A549 treated with ZK216348 at 1 μM for 4 hours (cell line): ENCODE measurements around the gene CDKL2. TPM values are rescaled to one million over a fixed set of nuclear protein-coding genes. Genes with fewer than 3 reads are reported as not detected.

ENCODE experiments used
- total RNA-seq: library from RNA; stranded (reverse); fragments of 200-300 nt; extraction: Qiagen RNA extraction; gene quantifications from 5 replicates; pipeline ENCODE4 v1.2.3, GENCODE V29; 2022; ENCODE audit warnings: low read depth

CDKL2 gene
- total RNA-seq = 0.36 to 0.79 TPM (median 0.70 TPM) in 5 replicates

DNA sequence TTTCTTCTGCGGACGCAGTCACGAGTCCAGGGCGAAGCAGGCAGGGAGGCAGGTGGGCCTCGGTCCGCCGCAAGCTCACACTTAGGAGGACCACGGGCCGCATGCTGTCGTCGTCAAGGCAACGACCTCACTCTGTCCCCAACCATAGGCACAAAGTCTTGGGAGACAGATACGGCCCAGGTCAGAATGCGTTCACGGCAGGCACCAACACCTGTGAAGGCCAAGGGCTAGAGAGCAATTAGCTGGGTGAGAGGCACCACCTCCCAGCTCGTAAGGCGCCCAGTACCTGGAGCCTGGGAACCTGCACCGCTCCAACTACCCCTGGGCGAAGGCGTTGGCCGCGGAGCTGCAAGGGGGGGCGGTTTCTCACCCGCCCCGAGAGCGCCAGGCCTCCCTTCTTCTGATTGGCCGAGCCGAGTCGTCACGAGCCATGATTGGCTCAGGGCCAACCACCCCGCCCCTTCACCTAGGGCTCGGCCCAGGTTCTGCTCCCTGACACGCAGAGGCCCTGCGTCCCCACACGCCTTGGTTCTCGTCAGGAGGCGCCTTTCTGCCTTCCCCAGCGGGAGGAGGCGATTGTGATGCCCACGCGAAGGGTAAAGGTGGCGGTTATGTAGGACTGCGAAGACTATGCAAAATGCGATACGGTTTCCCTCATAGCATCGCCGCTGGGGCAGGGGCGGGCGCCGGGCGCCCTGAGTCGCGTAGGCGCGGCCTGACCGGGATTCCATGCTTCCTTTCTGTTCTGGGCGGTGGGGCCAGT is at the start of gene CDKL2:
CDKL2 (minus strand) TSS at position 355 of the 763 bp plus-strand sequence. CDS start 4,540 bp downstream, outside the sequence.

GRCh38 chr4:75673027-75673958 is 43.0 kb upstream of the CDKL2 start, which contains the start of gene G3BP2:
Gene G3BP2, minus strand, starts transcription at chr4:75673411. Its CDS starts 11,386 bp downstream, at chr4:75662025.

DNA sequence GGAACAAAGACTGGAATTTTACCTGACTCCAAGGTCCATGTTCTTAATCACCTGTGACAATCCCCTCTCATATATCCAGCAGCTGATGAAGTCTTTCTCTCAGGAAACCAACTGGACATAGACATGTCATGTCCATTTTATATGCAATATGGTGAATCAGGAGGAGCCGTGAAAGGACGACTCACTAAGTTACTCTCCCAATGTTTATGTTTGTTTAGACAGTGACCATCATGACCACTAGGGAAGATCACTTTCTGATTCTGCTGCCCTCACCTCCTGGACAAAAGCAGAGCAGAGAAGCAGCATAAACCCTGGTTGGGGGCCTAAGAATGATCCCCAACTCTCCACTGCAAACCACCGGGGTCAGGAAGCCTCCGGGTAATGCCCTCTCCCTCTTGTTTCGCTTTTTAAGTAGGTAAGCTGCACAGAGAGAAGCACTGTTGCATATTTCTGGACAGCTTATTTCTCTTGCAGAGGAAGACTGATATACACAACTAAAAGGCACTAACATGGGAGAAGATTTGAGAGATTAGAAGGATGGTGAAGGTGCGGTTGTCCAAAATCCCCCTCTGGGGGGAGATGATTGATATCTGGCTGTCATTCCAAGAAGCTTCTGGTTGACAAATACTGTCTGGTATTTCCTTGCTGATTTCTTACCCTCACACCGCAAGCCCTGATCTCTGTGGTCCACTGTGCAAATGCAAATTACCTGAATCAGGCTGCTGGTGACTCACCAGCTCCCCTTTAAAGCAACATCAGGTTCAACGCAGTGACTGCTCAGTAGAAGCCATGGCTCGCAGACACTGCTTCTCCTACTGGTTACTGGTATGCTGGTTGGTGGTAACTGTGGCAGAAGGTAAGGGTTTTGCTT is 74.8 kb downstream of the CDKL2 start, which contains the start of gene ODAPH:
ODAPH (plus strand) TSS at position 773 of the 871 bp plus-strand sequence; CDS start at position 790, 17 bp downstream.

Other genes with a start within 250 kb of the CDKL2 start
- gene RCHY1, start 116.1 kb downstream of the CDKL2 start, total RNA-seq = 13.1 to 19.1 TPM (median 15.6 TPM) in 5 replicates
- 4.2 to 7.0 TPM (median 5.2 TPM) in 5 replicates for gene THAP6, start 116.1 kb downstream of the CDKL2 start, total RNA-seq
- 1.6 TPM in 1 of 5 replicates, not detected in the others for gene ODAPH, start 74.5 kb downstream of the CDKL2 start, total RNA-seq
- 59.1 to 142 TPM (median 81.4 TPM) in 5 replicates for gene G3BP2, start 42.9 kb upstream of the CDKL2 start, total RNA-seq
- gene USO1, start 94.0 kb upstream of the CDKL2 start, total RNA-seq = 18.4 to 27.8 TPM (median 25.1 TPM) in 5 replicates